ENCODE data around the gene CYP4A22. TPM values are rescaled to one million over a fixed set of nuclear protein-coding genes. Genes with fewer than 3 reads are reported as not detected.
A peak's percentile ranks its signal among the peaks of the same experiment; 100 is the strongest.

The CYP4A22 gene
- total and polyA plus RNA-seq, 2 donors (not counting 3 experiments of a cell fraction or from before 2014, with no cell fraction given) = not detected

DNA sequence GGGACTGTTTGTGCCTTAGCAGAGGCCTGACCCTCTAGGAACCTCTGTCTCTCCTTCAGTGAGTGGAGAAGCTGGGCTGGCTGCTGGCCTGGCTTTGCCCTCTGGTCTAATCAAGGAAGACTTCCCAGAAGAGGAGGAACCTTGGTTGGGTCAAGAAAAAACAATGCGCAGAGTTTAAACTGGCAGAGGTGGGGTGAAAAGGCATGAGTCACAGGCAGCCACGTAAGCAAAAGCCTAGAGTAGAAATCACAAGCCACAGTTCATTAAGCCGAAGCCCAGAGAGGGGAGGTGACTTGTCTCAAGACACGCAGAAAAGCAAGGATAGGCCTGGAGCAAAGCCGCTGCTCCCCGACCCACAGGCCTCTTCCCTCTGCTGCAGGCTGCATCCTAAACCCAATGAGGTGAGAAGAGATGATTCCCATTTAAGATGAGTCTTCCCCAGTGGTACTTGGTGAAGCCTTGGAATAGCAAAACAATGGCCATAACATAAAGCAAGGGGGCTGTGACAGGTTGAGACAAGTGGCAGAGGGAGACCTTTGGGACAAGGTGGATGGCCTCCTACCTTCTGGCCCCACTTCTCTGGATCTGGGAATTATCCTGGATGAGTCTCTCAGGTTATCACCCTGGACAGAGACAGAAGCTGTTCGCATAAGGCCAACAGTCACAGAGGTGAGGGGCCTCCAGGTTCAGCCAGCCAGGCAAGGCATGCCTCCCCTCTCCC lies 44.9 kb downstream of the CYP4A22 start:
- Histone ChIP-seq H3K36me3 (ENCODE audit: control insufficient read depth in 2 of 2, extremely low read depth in 1 of 2, insufficient read depth in 2 of 2, low read length in 2 of 2) (no peaks in the 10 kb centered on the region), H3K4me1 (ENCODE audit: control insufficient read depth, extremely low read depth, insufficient read depth, low read length) (peaks cover 19% of the 10 kb centered on the region), H3K27ac (ENCODE audit: insufficient read depth, low read depth, low read length) (no peak overlapping the region), H3K79me2 (ENCODE audit: control insufficient read depth, insufficient read depth, low read length) (no peaks in the 10 kb centered on the region), H3K27me3 (ENCODE audit: control insufficient read depth in 2 of 2, insufficient read depth in 2 of 2, low read length in 2 of 2) (no peaks in the 10 kb centered on the region), H3K9me1 (replicated peaks; ENCODE audit: control insufficient read depth, extremely low read depth, insufficient read depth, low read length) (no peaks in the 10 kb centered on the region), H3K4me3 (replicated peaks in 1 of 3; ENCODE audit: insufficient read depth in 1 of 3, low read depth in 1 of 3, low read length in 3 of 3) (no peak overlapping the region), H2AFZ (ENCODE audit: low read depth, low read length) (peak overlapping the region; percentile 12), H3K9me3 (replicated peaks; ENCODE audit: control insufficient read depth, insufficient read depth, low read length) (no peaks in the 10 kb centered on the region), H4K20me1 (replicated peaks; ENCODE audit: control insufficient read depth, extremely low read depth, insufficient read depth, low read length) (no peaks in the 10 kb centered on the region), H3K4me2 (ENCODE audit: insufficient read depth, low read length) (peak overlapping the region; percentile 11), H3K9ac (replicated peaks; ENCODE audit: extremely low read depth, insufficient read depth, low read length) (no peak overlapping the region)
- peak; percentile 69 for TF ChIP-seq FOS (IDR thresholded peaks at IDR 0.05; ENCODE audit: borderline replicate concordance, insufficient read depth, low read length)
- no peak for TF ChIP-seq EZH2 (IDR thresholded peaks at IDR 0.05; ENCODE audit: borderline replicate concordance, low read depth, low read length, severe bottlenecking)
- TF ChIP-seq JUN (IDR thresholded peaks at IDR 0.05; ENCODE audit: borderline replicate concordance, insufficient read depth, insufficient read length, low read depth) = peak; percentile 40
- intact Hi-C loops (cut with micrococcal nuclease) (no loop called here), dilution Hi-C loops (cut with MboI; ENCODE audit: extremely low pct_ligation_motif_present, low sequenced_read_pairs) (no loop called here)
- ChIA-PET POLR2A (no interaction called here), CTCF (interaction anchor here (0.6 to 8.1 kb wide), 5 partner anchors 10 to 544 kb away, joined by 3 to 223 read pairs (median 8); partner anchors contain the start of gene FOXD2)
- DNase-seq (ENCODE audit: low read depth, low spot score) (peak; percentile 75), FAIRE-seq (peak; percentile 95)
- no TSS peak for BruUV-seq (replicated peaks)

DNA sequence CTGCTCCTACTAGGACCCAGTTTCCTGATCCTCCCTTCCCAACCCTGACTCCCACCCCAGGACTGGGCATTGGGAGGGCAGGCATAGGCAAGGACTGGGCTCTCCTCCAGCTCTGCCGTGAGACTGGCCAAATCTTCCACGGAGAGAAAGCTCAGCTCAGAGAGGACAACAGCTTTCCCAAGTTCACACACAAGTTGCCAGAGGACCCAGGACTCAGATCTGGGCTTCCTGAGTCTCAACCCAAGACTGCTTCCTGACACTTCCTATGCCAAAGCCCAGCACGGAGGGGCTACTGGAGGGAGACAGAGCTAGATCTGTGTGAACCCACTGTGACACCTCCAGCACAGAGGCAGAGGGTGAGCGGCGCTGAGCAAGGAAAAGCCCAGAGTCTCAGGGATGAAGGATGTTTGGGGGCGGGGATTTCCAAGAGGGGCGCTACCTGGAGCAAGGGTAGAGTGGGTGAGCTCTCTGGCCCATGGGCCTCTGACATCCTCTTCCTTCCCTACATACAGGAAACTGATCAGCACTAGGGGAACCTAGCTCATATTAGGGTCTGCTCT lies 45.5 kb downstream of the CYP4A22 start:
- Histone ChIP-seq H2AFZ (ENCODE audit: low read depth, low read length) (peak overlapping the region; percentile 9), H3K4me3 (replicated peaks in 1 of 3; ENCODE audit: insufficient read depth in 1 of 3, low read depth in 1 of 3, low read length in 3 of 3) (no peak overlapping the region), H3K27me3 (ENCODE audit: control insufficient read depth in 2 of 2, insufficient read depth in 2 of 2, low read length in 2 of 2) (no peaks in the 10 kb centered on the region), H4K20me1 (replicated peaks; ENCODE audit: control insufficient read depth, extremely low read depth, insufficient read depth, low read length) (no peaks in the 10 kb centered on the region), H3K4me2 (ENCODE audit: insufficient read depth, low read length) (no peak overlapping the region), H3K9me1 (replicated peaks; ENCODE audit: control insufficient read depth, extremely low read depth, insufficient read depth, low read length) (no peaks in the 10 kb centered on the region), H3K9ac (replicated peaks; ENCODE audit: extremely low read depth, insufficient read depth, low read length) (no peak overlapping the region), H3K27ac (ENCODE audit: insufficient read depth, low read depth, low read length) (no peak overlapping the region), H3K79me2 (ENCODE audit: control insufficient read depth, insufficient read depth, low read length) (no peaks in the 10 kb centered on the region), H3K4me1 (ENCODE audit: control insufficient read depth, extremely low read depth, insufficient read depth, low read length) (peaks cover 19% of the 10 kb centered on the region), H3K36me3 (ENCODE audit: control insufficient read depth in 2 of 2, extremely low read depth in 1 of 2, insufficient read depth in 2 of 2, low read length in 2 of 2) (no peaks in the 10 kb centered on the region), H3K9me3 (replicated peaks; ENCODE audit: control insufficient read depth, insufficient read depth, low read length) (no peaks in the 10 kb centered on the region)
- dilution Hi-C loops (cut with MboI; ENCODE audit: extremely low pct_ligation_motif_present, low sequenced_read_pairs) = no loop called here
- CTCF ChIA-PET = interaction anchor here (0.6 to 8.1 kb wide), 5 partner anchors 10 to 543 kb away, joined by 3 to 223 read pairs (median 8); partner anchors contain the start of gene FOXD2
- FAIRE-seq (no peak), DNase-seq (ENCODE audit: low read depth, low spot score) (no peak)
- TF ChIP-seq MYC (IDR thresholded peaks at IDR 0.05; ENCODE audit: low read depth, low read length) = no peak
- no peak for TF ChIP-seq GATA2 (IDR thresholded peaks at IDR 0.05; ENCODE audit: insufficient read depth, insufficient read length, low read depth, low read length)
- TF ChIP-seq POLR2A (IDR thresholded peaks at IDR 0.05; ENCODE audit: low read depth, low read length) = no peak
- no peak for TF ChIP-seq FOS (IDR thresholded peaks at IDR 0.05; ENCODE audit: borderline replicate concordance, insufficient read depth, low read length)
- no peak for TF ChIP-seq POLR2AphosphoS5 (IDR thresholded peaks at IDR 0.05; ENCODE audit: insufficient read depth, low read depth, low read length)
- TF ChIP-seq, protein P1, sequence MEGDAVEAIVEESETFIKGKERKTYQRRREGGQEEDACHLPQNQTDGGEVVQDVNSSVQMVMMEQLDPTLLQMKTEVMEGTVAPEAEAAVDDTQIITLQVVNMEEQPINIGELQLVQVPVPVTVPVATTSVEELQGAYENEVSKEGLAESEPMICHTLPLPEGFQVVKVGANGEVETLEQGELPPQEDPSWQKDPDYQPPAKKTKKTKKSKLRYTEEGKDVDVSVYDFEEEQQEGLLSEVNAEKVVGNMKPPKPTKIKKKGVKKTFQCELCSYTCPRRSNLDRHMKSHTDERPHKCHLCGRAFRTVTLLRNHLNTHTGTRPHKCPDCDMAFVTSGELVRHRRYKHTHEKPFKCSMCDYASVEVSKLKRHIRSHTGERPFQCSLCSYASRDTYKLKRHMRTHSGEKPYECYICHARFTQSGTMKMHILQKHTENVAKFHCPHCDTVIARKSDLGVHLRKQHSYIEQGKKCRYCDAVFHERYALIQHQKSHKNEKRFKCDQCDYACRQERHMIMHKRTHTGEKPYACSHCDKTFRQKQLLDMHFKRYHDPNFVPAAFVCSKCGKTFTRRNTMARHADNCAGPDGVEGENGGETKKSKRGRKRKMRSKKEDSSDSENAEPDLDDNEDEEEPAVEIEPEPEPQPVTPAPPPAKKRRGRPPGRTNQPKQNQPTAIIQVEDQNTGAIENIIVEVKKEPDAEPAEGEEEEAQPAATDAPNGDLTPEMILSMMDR (IDR thresholded peaks at IDR 0.05; ENCODE audit: extremely low read depth in 1 of 2, insufficient read depth in 1 of 2, low read depth in 1 of 2, low read length in 2 of 2) = no peak
- TF ChIP-seq, protein P2, sequence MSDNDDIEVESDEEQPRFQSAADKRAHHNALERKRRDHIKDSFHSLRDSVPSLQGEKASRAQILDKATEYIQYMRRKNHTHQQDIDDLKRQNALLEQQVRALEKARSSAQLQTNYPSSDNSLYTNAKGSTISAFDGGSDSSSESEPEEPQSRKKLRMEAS (IDR thresholded peaks at IDR 0.05; ENCODE audit: insufficient read depth, insufficient read length) = no peak
- no peak for TF ChIP-seq JUN (IDR thresholded peaks at IDR 0.05; ENCODE audit: borderline replicate concordance, insufficient read depth, insufficient read length, low read depth)
- BruUV-seq (replicated peaks) = no TSS peak
- intact Hi-C loops (cut with micrococcal nuclease) = no loop called here
- POLR2A ChIA-PET = interaction anchor here (1.7 kb wide), 1 partner anchor 46 kb away, joined by 5 read pairs; no protein-coding TSS in a partner anchor
